ENCODE data around the gene PKM. TPM values are rescaled to one million over a fixed set of nuclear protein-coding genes. Genes with fewer than 3 reads are reported as not detected.

Gene PKM
- total RNA-seq, 2 experiments from 2014 or later = 202 to 203 TPM

- ChIA-PET CTCF (interaction anchor here (0.6 to 2.2 kb wide), 3 partner anchors 70 to 412 kb away, joined by 3 to 22 read pairs (median 6); no protein-coding TSS in a partner anchor), POLR2A (no interaction called here)
- Mint-ChIP-seq H3K27me3 (no peaks in the 10 kb centered on the region), H3K4me1 (ENCODE audit: low read depth) (peaks cover 8% of the 10 kb centered on the region), H3K9me3 (no peaks in the 10 kb centered on the region), H3K27ac (no peak overlapping the region), H3K36me3 (ENCODE audit: low read depth) (no peaks in the 10 kb centered on the region), H3K4me3 (peak overlapping the region; percentile 83)
- no peak overlapping the region for H3K27ac ChIP-seq (ENCODE audit: low read depth in 1 of 2, low read length in 2 of 2)
- TF ChIP-seq CTCF (IDR thresholded peaks at IDR 0.05) = peak; percentile 93
- peak overlapping the region; percentile 43 for H3K4me3 ChIP-seq (ENCODE audit: low read length)
- H3K27me3 ChIP-seq (ENCODE audit: control insufficient read depth in 1 of 2, insufficient read depth in 2 of 2, low read length in 2 of 2) = no peaks in the 10 kb centered on the region
- peaks cover 7% of the 10 kb centered on the region for H3K4me1 ChIP-seq (ENCODE audit: insufficient read depth, low read length)
- intact Hi-C loops (cut with DNase I, micrococcal nuclease) = loop anchor here (1.0 kb wide), 2 partner anchors 376 to 412 kb away; no protein-coding TSS in a partner anchor
- peak; percentile 70 to 87 (median 77) for DNase-seq
- no peaks in the 10 kb centered on the region for H3K36me3 ChIP-seq (ENCODE audit: insufficient read depth, low read length)
- no peaks in the 10 kb centered on the region for H3K9me3 ChIP-seq (ENCODE audit: control insufficient read depth in 1 of 2, insufficient read depth in 1 of 2, low read length in 2 of 2)
- peak; percentile 67 for ATAC-seq (ENCODE audit: poor library complexity)
These were observed 75.1 kb downstream of the PKM start for GRCh38 chr15:72155635-72156616.

- DNase-seq (no peak), ATAC-seq (ENCODE audit: poor library complexity) (no peak)
- Mint-ChIP-seq H3K4me3 (peak overlapping the region; percentile 2), H3K9me3 (no peaks in the 10 kb centered on the region), H3K27ac (no peak overlapping the region), H3K27me3 (no peaks in the 10 kb centered on the region), H3K36me3 (ENCODE audit: low read depth) (no peaks in the 10 kb centered on the region), H3K4me1 (ENCODE audit: low read depth) (peaks cover 8% of the 10 kb centered on the region)
- no peaks in the 10 kb centered on the region for H3K27me3 ChIP-seq (ENCODE audit: control insufficient read depth in 1 of 2, insufficient read depth in 2 of 2, low read length in 2 of 2)
- H3K4me3 ChIP-seq (ENCODE audit: low read length) = no peak overlapping the region
- H3K27ac ChIP-seq (ENCODE audit: low read depth in 1 of 2, low read length in 2 of 2) = no peak overlapping the region
- H3K4me1 ChIP-seq (ENCODE audit: insufficient read depth, low read length) = peaks cover 7% of the 10 kb centered on the region
- intact Hi-C loops (cut with DNase I, micrococcal nuclease) = no loop called here
- no peaks in the 10 kb centered on the region for H3K9me3 ChIP-seq (ENCODE audit: control insufficient read depth in 1 of 2, insufficient read depth in 1 of 2, low read length in 2 of 2)
- TF ChIP-seq CTCF (IDR thresholded peaks at IDR 0.05) = no peak
- no peaks in the 10 kb centered on the region for H3K36me3 ChIP-seq (ENCODE audit: insufficient read depth, low read length)
- ChIA-PET POLR2A (no interaction called here), CTCF (no interaction called here)
These were observed 75.9 kb downstream of the PKM start for GRCh38 chr15:72155003-72155621.

- DNase-seq = no peak
- Mint-ChIP-seq H3K36me3 (ENCODE audit: low read depth) (no peaks in the 10 kb centered on the region), H3K27ac (no peak overlapping the region), H3K4me1 (ENCODE audit: low read depth) (peaks cover 8% of the 10 kb centered on the region), H3K27me3 (no peaks in the 10 kb centered on the region), H3K9me3 (no peaks in the 10 kb centered on the region), H3K4me3 (no peak overlapping the region)
- ATAC-seq (ENCODE audit: poor library complexity) = no peak
- ChIA-PET CTCF (interaction anchor here (1.6 kb wide), 1 partner anchor 410 kb away, joined by 4 read pairs; no protein-coding TSS in a partner anchor), POLR2A (no interaction called here)
- no peaks in the 10 kb centered on the region for H3K9me3 ChIP-seq (ENCODE audit: control insufficient read depth in 1 of 2, insufficient read depth in 1 of 2, low read length in 2 of 2)
- intact Hi-C loops (cut with DNase I, micrococcal nuclease) = no loop called here
- no peaks in the 10 kb centered on the region for H3K27me3 ChIP-seq (ENCODE audit: control insufficient read depth in 1 of 2, insufficient read depth in 2 of 2, low read length in 2 of 2)
- peaks cover 7% of the 10 kb centered on the region for H3K4me1 ChIP-seq (ENCODE audit: insufficient read depth, low read length)
- no peak overlapping the region for H3K4me3 ChIP-seq (ENCODE audit: low read length)
- TF ChIP-seq CTCF (IDR thresholded peaks at IDR 0.05) = no peak
- no peak overlapping the region for H3K27ac ChIP-seq (ENCODE audit: low read depth in 1 of 2, low read length in 2 of 2)
- H3K36me3 ChIP-seq (ENCODE audit: insufficient read depth, low read length) = no peaks in the 10 kb centered on the region
These were observed 76.7 kb downstream of the PKM start for GRCh38 chr15:72154316-72154715.

Measured in CD4-positive, alpha-beta T cell (primary cell).